ENCODE data around the gene KMO.

GRCh38 chr1:241495741-241496140 lies 36.4 kb upstream of the KMO start:
- no peak for TF ChIP-seq CTCF (IDR thresholded peaks at IDR 0.05)
- TF ChIP-seq POLR2AphosphoS5 (IDR thresholded peaks at IDR 0.05), result no peak
- TF ChIP-seq EP300 (IDR thresholded peaks at IDR 0.05), result no peak
- no peak for TF ChIP-seq POLR2A (IDR thresholded peaks at IDR 0.05)
